HG03439 (cell line): Measurements from ENCODE around the gene CLIC1.

Source experiments
- ATAC-seq: cut with Tn5 transposase; IDR thresholded peaks from one replicate; pipeline ENCODE4 v1.9.1; 2021; ENCODE audit warnings: mild to moderate bottlenecking, moderate library complexity; ENCODE audit not compliant: unreplicated experiment

Gene CLIC1

GRCh38 chr6:31739639-31740396 is 3.5 kb upstream of the CLIC1 start, which contains the start of gene MSH5:
Gene MSH5, plus strand, starts transcription at chr6:31740005. Its CDS starts 462 bp downstream, at chr6:31740467.
- ATAC-seq, result peak; percentile 77

- ATAC-seq, result no peak
Observed at GRCh38 chr6:31737991-31738979, 2.0 kb upstream of the CLIC1 start.

GRCh38 chr6:31737315-31737990 is 1.1 kb upstream of the CLIC1 start:
- ATAC-seq, result no peak

- no peak for ATAC-seq
Observed at GRCh38 chr6:31736768-31737314, 511 bp upstream of the CLIC1 start.

- ATAC-seq, result no peak
Observed at GRCh38 chr6:31734821-31735406, 1.4 kb downstream of the CLIC1 start.

GRCh38 chr6:31734247-31734820 is 2.0 kb downstream of the CLIC1 start:
- no peak for ATAC-seq

- no peak for ATAC-seq
Observed at GRCh38 chr6:31733734-31734133, 2.6 kb downstream of the CLIC1 start.

GRCh38 chr6:31732029-31732428 is 4.3 kb downstream of the CLIC1 start:
- ATAC-seq, result no peak

- ATAC-seq, result no peak
Observed at GRCh38 chr6:31730631-31731086, 5.7 kb downstream of the CLIC1 start.

- ATAC-seq, result no peak
Observed at GRCh38 chr6:31729979-31730630, 6.2 kb downstream of the CLIC1 start.

- ATAC-seq, result no peak
Observed at GRCh38 chr6:31729515-31729978, 6.8 kb downstream of the CLIC1 start.

GRCh38 chr6:31728767-31729514 is 7.4 kb downstream of the CLIC1 start, which contains the start of gene DDAH2:
Gene DDAH2, minus strand, starts transcription at chr6:31729299. Its CDS starts 138 bp downstream, at chr6:31729161.
- no peak for ATAC-seq

GRCh38 chr6:31727717-31728671 is 8.3 kb downstream of the CLIC1 start:
- ATAC-seq, result no peak

GRCh38 chr6:31727034-31727716 is 9.2 kb downstream of the CLIC1 start:
- no peak for ATAC-seq

- ATAC-seq, result no peak
Observed at GRCh38 chr6:31725502-31726350, 10.6 kb downstream of the CLIC1 start.
